NCI-H774 (cell line): ENCODE data around the gene RIMS1.
"Not testable (repeated sequence)": the region's sequence is repeated elsewhere in the genome, so short reads cannot be mapped to it uniquely, and the experiment has no call there.

Source experiments
- DNase-seq: peaks from one replicate; lab custom pipeline; 2025; lab: John Stamatoyannopoulos, UW

The RIMS1 gene

DNA sequence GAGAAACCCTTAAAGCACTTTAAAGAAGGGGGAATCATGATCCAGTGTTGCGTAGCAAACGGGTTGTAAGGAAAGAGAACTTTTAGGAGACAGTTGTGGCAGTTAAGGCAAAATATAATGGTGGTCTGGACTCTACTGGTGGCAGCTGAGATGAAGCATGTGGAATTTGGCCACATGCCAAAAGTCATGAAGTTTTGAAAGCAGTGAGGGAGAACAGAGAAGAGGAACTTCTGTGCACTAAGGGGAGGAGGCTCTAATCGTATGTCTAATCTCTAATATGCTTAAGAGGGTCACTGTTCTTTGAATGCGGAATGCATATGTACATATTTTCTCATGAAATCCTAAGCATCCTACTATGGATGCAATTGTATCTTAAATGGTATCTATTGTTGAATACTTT, 91.5 kb downstream of the RIMS1 start:
- DNase-seq: no peak

DNA sequence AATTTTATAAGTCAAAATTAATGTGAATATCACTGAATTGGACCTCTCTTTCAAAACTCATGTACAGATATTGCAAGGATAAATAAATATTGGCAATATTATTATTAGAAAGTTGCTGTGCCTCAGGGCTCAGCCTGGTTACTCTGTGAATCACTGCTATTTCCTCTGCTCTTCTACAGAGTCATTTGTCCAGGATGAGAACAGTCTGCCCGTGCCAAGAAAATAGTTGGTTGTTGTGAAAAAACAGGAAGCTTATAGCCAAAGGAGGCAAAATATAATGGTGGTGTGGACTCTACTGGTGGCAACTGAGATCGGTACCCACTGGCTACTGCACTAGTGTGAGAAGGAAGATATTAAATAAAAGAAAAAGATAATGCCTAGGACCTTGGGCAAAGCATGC, 93.6 kb downstream of the RIMS1 start:
- DNase-seq: no peak

DNA sequence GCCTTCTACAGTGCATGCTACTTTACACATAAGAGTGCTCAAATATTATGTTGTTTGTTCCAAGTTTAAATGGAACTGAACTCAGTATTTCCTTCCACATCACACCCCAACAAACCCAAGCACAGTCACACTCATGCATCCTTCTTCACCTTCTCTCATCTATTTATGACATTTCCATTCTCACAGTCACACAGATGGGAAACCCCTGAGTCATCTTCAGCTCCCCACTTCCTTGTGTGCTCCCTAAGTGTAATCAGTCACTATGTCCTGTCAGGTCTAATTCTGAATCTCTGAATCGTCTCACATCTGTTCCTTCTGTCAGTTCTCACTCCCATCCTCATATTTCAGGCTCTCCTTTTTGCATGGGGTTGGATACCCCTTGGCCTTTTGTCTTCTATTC, 96.0 kb downstream of the RIMS1 start:
- DNase-seq: no peak

DNA sequence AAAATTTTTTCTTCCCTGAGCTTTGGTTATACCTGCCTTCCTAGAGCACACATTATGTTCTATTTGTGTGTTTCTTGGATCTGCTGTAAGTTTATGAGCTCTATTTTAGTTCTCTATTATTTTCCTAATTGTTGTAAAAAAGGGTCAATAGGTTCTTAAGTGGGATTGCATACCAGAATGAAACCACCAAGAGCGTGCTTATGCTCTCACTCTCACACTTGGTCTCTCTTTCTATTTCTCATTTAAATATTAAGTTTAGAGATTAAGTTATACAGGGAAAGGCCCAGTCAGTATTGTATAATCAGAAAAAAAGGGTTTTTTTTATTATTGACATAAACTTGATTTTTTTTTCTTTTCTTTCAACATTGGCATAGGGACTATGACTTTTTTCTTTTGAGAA, 96.8 kb downstream of the RIMS1 start:
- DNase-seq: no peak

DNA sequence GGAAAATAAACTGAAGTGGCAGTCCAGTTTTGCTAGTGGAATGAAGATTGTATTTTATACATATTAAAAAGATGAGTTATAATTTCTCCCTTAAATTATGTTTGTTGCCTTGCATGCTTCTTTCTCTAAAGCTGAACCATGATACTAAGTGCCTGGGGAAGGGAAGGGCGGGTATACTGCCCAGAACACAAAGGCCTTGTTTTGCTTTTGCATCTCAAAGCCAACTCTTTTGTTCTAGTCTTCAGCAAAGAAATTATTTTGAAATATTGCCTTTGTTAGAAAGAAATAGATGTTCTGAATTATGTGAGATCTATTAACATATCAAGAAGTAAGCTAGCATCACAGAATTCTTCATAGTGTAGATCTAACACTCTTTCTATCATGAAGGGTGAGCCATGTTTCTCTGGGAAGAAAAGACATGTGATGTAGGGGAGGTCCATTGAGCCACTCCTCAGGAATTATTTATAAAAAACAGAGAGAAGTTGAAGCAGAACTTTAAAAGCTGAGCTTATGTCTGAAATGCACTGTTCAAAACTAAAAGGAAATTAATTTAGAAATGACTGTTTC, 108.4 kb downstream of the RIMS1 start:
- DNase-seq: no peak

DNA sequence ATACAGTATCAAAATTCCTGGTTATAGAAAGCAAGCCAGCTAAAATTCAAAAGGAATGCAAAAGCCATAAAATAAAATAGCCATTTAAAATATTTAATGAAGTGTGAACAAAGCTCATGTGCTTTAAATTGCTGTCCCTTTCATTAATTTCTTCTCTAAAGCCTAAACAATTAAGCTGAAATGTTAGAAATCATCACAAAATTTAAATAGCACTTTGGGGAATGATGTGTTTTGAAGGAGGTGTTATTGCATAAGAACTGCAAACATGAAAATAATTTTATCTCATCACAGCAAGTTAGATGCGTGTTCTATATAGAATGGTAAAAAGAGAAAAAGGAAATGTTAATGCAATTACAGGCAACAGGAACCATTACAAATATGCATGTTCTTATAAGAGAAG, 111.0 kb downstream of the RIMS1 start:
- no peak for DNase-seq

DNA sequence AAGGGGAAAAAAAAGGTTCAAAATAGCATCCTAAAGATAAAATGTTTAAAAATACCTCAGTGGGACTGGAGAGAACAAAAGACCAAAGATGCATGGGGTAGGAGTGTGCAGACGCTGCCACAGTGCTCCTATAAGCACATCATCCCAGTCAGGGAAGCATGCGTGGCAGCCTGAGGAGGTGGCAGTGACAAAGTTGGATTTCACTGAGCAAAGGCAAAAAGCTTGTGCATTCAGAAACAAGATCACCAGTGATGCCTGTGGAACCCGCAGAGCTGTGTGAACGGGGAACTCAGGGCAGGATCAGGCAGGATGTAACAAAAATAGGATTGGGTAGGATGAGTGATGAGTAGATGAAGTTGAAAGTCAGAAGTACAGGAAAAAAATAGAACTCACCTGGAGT, 116.1 kb downstream of the RIMS1 start:
- DNase-seq: no peak

DNA sequence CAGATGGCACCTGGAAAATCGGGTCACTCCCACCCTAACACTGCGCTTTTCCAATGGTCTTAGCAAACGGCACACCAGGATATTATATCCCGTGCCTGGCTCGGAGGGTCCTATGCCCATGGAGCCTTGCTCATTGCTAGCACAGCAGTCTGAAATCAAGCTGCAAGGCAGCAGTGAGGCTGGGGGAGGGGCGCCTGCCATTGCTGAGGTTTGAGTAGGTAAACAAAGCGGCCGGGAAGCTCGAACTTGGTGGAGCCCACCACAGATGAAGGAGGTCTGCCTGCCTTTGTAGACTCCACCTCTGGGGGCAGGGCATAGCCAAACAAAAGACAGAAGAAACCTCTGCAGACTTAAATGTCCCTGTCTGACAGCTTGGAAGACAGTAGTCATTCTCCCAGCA, 120.2 kb downstream of the RIMS1 start:
- not testable (repeated sequence) for DNase-seq

DNA sequence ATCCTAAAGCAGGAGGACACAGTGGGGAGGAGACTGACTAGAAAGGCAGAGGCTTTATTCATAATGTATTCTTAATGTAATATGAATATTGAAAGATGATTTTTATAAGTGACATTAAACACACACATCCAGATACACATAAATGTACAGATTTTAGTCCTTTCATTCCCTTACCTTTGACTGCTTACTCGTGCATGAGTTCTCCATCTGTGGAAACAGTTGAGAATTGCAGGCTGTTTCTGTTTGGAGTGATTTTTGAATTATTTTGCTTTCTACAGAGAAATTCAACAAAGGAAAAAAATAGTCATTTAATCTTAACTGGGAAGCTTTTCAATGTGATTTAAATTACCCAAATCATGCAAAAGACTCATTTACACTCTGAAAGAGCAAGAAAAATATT, 136.5 kb downstream of the RIMS1 start:
- no peak for DNase-seq

DNA sequence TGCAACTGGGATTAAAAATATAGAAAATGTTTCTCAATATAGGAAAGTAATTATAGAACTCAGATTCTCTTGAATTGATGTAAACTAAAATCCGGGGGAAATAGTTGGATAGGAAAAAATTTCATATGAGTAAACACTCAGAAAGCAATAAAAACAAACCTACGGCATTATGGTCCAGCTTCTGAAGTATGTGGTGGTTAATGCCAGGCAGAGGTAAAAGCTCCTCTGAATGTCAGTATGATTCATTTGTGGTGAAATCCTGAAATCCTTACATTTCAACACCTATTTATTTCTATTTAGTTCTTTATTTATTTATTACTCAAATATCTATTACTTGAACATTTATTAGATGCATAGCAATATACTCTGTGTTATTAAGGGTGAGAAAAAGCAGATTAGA, 145.1 kb downstream of the RIMS1 start:
- DNase-seq: no peak

DNA sequence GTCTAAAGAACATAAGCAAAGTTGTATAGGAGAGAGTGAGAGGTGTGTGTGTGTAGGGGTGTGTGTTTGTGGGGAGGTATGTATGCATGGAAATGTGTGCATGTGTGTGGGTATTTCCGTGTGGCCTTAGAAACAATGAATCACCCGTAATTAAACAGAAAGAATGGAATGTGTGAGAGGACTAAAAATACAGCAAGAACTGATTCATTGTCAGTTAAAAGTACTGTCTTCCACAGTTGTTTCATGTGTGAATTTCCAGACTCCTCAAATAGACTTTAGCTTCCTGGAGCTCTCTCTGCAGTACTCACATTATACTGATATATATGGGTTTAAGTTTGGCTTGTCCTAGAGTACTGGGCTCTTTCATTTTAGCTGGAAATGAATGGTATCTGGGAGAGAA, 145.7 kb downstream of the RIMS1 start:
- no peak for DNase-seq

DNA sequence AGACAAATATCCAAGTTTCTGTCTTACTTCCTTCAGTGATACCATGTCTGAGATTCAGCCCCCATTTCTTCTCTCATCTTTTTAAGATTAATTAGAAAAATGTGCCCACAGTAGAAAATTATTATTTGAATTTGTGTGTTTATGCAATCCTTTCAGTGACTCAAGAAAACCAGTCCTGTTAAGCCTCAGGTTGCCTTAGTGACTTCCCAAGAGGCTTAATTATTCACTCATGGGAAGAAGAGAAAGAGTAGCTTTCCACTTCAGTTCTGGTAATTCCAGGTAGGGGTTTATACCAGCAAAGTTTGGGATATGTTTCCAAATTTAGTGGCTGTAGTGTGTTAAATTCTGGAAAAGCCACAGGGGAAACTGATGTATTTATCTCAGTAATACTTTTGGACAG, 149.1 kb downstream of the RIMS1 start:
- no peak for DNase-seq

DNA sequence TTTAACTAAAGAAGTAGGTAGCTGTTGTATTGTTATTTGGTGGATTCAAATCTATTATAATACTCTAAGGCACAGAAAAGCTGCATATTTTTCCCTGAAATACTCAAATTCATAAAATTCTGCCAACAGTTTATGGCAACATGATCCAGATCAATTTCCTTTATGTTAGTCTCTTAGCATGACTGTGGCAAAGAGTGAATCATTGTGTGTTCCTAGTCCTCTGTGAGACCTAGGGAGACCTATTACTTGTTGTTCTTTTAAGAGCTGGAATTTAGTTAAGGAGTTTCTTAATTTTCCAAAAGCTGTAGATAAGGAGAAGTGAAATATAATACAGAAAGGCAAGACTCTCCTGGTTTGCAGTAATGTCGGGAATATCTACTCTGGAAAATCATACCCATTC, 149.6 kb downstream of the RIMS1 start:
- DNase-seq: no peak

DNA sequence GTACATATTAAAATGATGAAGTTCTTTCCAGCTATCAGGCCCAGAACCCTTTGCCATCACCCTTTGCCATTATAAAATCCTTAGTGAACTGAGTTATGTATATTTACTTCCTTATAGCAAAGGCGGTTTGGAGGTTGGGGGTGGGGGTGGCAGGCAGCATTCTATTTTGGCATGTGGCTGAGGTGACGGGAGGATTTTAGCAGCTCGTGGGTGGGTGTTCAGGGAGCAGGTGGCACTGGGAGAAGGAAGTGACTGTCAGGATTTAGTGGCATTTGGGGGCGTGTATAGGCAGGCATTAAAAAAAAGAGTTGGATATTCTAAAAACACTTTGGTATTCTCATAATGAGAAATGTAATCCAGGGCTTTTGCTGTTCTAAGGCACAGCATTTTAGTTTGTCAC, 150.7 kb downstream of the RIMS1 start:
- no peak for DNase-seq

DNA sequence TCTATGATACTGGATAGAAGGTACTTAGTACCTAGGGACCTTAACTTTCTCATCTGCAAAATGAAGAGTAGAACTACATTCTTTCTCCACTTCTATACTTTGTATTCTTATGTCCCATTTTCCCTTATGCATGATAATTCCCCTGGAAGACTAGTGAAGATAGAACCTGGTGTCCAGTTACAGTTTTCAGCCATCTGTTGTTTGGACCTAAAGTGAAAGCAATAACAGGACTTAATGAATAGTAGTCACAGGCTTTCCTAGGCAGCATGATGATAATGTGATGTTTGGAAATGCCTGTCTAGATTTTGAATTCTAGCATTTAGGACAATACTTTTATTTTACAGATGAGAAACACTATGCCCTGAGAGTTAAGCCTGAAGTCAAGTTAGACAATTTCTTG, 153.8 kb downstream of the RIMS1 start:
- no peak for DNase-seq

DNA sequence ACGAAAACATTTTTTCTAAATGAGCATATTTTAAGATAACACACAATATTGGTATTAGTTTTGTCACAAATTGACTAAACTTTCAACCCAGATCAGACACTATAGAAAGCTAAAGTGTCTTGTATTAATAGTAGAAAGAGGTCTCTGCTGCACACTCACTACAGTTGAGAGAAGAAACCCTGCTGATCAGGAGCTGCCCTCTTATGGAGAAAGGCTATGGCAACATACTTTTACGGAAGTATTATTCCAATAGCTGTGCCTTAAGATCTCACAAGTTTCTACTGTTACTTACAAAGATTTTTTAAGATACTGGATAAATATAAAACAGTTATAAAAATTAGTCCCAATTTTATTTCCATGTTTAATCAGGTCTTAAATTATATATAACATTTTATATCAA, 155.7 kb downstream of the RIMS1 start:
- DNase-seq: no peak

DNA sequence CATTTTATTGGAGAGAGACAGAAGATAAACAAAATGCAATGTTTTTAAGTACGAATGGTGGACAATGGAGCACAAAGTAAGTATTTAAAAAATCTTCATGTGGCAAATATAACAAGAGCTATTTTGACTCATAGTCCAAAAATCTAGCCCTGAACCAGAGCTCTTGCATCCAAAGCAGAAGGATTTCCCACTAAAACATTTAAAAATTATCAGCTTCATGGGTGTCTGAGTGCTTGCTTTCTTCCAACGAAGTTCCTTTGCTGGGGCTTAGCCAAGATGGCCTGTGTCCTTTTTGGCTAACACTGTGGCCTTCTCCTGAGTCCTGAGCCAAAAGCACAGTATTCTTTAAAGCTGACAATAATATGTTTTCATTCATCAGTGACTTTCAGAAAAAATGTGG, 161.7 kb downstream of the RIMS1 start:
- DNase-seq: no peak

DNA sequence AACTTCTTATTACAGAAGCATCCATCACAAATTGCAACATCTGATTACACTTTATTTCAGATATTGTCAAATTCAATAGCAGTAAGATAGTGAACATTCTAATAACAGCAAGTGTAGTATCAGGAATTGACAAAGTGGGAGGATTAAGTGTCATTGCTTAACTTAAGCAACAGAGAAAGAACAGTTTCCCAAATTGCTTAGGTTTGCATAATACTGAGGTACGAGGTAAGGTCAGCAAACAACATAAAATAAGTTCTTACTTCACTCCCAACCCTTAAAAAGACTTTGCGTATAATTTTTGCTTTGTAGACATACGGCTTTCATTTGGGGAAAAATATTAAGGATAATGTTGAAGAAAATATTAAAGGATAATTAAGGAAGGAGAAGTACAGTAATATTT, 163.0 kb downstream of the RIMS1 start:
- DNase-seq: no peak

DNA sequence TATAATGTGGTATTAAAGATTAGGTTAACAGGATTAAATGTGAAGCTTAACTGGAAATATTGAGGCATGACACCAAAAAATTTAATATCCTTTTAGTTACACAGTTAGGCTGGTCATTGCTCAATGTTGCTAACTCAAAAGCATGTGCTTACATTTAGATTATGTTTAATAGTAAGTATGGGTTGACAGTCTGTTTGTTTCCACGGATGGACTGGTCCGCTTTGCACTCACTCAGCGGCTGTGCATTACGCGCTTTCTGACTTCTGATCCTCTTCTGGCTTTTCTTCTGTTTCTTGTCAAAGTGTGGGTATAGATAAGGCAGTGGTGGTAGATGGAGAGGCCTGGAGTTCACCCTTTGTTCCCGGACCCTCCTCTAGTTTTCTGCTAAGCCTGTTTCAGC, 174.9 kb downstream of the RIMS1 start:
- DNase-seq: no peak

DNA sequence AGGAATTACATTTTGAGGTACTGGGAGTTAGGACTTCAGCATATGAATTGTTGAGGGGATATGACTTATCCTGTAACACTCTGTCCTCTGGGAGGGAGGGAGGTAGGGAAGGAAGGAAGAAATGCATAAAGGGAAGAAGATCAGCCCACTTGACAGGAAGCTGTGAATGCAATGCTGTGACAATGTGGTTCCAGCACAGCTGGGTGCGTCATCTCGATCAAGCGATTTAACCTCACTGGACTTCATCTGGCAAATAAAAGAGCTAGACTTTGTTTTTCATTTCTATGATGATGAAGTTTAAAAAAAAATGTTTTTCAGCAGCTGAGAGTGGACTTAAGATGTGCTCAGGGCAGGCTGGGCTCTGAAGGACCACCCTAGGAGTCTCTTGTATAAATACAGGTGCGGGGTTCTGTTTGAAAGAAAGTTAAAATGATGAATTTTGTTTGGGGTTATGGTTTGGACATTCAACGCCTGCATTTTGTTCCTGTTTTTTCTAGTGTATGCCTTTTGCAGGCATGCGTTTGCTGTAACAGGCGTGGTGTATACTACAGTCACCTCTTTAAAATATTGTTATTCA, 178.1 kb downstream of the RIMS1 start:
- no peak for DNase-seq

DNA sequence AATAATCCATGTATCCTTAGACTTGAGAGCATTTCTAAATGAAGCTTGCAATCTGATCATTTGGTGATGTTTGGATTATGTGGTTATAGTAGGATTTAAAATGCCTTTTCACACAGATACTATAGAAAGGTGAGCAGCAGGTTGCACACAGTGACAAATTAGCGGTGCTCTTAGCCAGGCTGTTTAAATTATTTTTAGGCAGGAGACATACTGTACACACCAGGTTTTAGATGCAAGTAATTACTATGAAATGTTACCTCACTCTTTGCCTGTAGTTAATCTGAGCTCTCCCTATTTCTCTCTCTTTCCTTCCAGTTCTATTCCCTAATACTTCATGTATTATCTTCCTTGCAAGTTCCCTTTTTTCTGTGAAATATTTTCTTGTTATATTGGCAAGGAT, 191.7 kb downstream of the RIMS1 start:
- DNase-seq: no peak

DNA sequence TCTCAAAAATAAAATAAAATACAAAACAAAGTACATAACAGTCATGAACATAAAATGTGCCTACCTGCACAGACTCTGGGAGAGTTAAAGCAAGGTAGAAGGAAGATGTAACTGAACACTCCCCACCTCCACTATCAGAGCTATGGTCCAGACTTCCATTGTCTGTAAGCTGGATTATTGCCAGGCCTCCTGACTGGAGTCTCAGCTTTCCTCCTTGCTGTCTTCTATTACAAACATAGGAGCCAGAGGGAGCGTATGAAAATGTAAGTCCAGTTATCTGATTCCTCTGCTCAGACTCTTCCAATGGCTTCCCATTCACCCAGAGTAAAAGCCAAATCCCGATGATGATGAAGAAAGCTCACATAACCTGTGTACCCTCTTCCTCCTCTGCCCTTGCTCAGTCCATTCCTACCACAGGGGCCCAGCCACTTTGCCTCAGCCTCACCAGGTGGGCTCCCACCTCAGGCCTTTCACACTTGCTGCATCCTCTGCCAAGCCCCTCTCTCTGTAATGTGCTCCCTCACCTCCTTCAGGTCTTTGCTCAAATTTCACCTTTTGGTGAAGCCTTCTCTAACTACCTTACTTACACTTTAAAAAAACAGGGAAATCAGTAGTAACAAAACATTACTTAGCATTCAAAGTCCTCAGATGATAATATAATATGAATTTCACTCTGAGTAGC, 194.1 kb downstream of the RIMS1 start:
- no peak for DNase-seq

DNA sequence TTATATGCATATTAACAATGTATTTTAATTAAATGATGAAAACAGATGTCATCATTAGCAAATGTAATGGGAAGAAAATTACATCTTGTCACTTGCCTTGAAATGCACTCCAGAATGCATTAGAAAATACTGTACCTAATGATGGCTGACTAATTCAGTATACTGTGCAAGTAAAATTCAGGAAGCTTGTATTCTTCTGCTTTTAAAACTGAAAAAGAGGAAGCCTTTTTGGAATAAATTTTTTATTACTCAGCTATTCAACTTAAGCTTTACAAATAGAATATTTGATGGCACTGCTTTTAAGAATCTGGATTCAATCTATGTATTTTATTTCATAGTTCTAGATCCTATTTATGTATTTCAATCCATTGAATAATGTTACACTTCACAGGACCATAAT, 195.5 kb downstream of the RIMS1 start:
- DNase-seq: no peak

DNA sequence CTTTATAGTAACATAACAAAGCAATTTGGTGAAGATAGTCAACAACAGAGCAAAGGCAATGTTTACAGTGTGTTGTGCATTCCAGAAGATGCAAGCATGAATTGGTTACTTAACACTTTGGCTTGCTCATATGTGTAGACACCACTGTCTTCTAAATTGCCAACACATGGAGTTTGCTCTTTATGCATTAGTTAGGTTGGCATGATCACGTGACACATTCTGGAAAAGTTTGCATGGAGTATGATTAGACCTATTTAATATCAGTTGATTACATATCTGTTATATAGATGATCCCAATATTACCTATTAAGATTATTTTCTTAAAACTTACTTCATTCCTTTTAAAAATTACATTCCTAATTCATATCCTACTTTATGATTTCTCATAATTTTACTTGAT, 197.6 kb downstream of the RIMS1 start:
- DNase-seq: no peak
